Mucosa of descending colon (tissue), 3 donors: ENCODE results near the gene ARHGAP5. TPM values are rescaled to one million over a fixed set of nuclear protein-coding genes. Genes with fewer than 3 reads are reported as not detected.

Source experiments
- ATAC-seq: fragments of 200-7000 bp; cut with Tn5 transposase; one replicate; pipeline ENCODE4 v1.9.1; 2020; ENCODE audit warnings: mild to moderate bottlenecking, moderate library complexity
- DNase-seq, 3 donors: peaks; one replicate each; pipeline ENCODE4 v3.0.0-alpha.2; 2020
- H3K36me3 ChIP-seq: fragments of 200-600 bp; one replicate; pipeline ENCODE4 v1.8.0; 2021; ENCODE audit warnings: low read depth, mild to moderate bottlenecking
- H3K4me1 ChIP-seq: fragments of 200-600 bp; one replicate; pipeline ENCODE4 v1.8.0; 2021; ENCODE audit warnings: low read depth, mild to moderate bottlenecking
- H3K4me3 ChIP-seq: fragments of 200-600 bp; one replicate; pipeline ENCODE4 v1.8.0; 2021; ENCODE audit warnings: mild to moderate bottlenecking
- H3K9me3 ChIP-seq: fragments of 200-600 bp; one replicate; pipeline ENCODE4 v1.8.0; 2021; ENCODE audit warnings: mild to moderate bottlenecking
- CTCF ChIP-seq: fragments of 200-600 bp; IDR thresholded peaks from one replicate; pipeline ENCODE4 v1.8.0; 2022; ENCODE audit warnings: antibody characterized with exemption, mild to moderate bottlenecking
- intact Hi-C, 2 donors: fragments of 100-400 bp; cut with DNase I in 1 of 2; cut with micrococcal nuclease in 1 of 2; formaldehyde crosslinking; loops; one replicate each; pipeline versions ENCODE4 v1.11.0 to v1.11.1; 2022; cut with DNase I, micrococcal nuclease
- total RNA-seq, 3 donors: library from RNA; stranded (reverse); fragmentation: NEBNext Ultra II Directional in 2 of 3; extraction: Animal tissue kit (Norgen Biotek cat#: 25700) in 2 of 3; gene quantifications; one replicate each; pipeline versions ENCODE4 v1.2.1 to v1.2.4, GENCODE V29; 2021 to 2023
- donor health status: DM: no; HTN: no; CAD: no; lungs with moderate emphysema.
- donor health status: DM: no; HTN: no; CAD: no.
- donor health status: DM: no; HTN: yes; CAD: no.

The ARHGAP5 gene
- total RNA-seq, 3 donors from 2014 or later, result 94.7 to 203 (median 106) TPM

DNA sequence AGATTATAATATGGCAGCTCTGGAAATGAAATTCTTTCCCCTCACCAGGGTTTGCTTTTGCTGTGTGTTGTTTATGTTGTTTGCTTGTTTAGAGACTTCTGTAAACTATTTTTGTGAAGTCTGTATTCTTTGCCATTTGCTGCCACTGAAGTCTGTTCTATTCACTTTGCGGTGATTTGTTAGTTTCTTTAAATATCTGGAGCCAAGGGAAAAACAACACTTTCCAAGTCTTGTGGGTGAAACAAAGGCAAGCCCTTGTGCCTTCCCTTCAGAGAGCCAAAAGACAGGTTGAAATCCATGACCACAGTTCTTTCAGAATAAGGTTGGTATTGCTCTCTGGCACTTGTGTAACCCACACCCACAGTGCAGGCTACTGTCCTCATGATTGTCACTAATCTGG lies 65.2 kb downstream of the ARHGAP5 start:
- ATAC-seq, result no peak
- Histone ChIP-seq H3K36me3 (no peaks in the 10 kb centered on the region), H3K4me1 (no peaks in the 10 kb centered on the region), H3K4me3 (no peak overlapping the region), H3K9me3 (peaks cover 11% of the 10 kb centered on the region)
- no peak for DNase-seq
- no peak for TF ChIP-seq CTCF
- intact Hi-C loops, result no loop called here

DNA sequence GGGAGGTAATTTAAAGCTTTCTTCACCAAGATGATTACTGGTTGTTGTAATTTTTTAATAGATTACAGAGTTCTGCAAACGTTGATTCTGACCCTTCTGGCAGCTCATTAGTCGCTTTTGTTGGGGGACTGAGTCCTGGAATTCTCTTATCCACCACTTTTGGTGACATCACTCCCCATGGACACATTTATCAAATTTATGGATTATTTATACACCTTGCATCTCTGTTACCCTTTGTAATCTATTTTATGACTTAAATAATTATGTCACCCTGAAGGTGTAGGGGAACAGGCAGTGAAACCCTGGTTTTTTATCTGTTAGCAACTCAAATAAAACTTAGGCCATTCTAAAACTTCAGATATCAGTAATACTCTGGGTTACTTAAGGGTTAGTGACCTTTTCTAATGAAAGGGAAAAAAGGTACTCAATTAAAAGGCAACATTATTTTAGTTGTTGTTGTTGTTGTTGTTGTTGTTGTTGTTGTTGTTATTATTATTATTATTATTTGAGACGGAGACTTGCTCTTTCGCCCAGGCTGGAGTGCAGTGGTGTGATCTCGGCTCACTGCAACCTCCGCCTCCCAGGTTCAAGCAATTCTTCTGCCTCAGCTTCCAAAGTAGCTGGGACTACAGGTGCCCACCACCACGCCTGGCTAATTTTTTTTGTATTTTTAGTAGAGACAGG lies 65.8 kb downstream of the ARHGAP5 start:
- H3K9me3 ChIP-seq, result peaks cover 5% of the 10 kb centered on the region

GRCh38 chr14:32150392-32150791 lies 73.3 kb downstream of the ARHGAP5 start:
- intact Hi-C loops, result no loop called here
- DNase-seq, result no peak
- no peak for TF ChIP-seq CTCF
- Histone ChIP-seq H3K4me1 (no peaks in the 10 kb centered on the region), H3K36me3 (peaks cover 7% of the 10 kb centered on the region), H3K9me3 (no peaks in the 10 kb centered on the region), H3K4me3 (no peak overlapping the region)
- no peak for ATAC-seq

More for the DNA sequence above, 65.8 kb downstream of the ARHGAP5 start:
- no peak for TF ChIP-seq CTCF
- ATAC-seq (no peak), DNase-seq (no peak)
- Histone ChIP-seq H3K4me3 (no peak overlapping the region), H3K36me3 (no peaks in the 10 kb centered on the region), H3K4me1 (no peaks in the 10 kb centered on the region)
- intact Hi-C loops, result no loop called here

GRCh38 chr14:32166029-32166428 lies 88.9 kb downstream of the ARHGAP5 start:
- H3K4me1 ChIP-seq, result no peaks in the 10 kb centered on the region
- ATAC-seq (no peak), DNase-seq (no peak)
- no peak for TF ChIP-seq CTCF
- H3K4me3 ChIP-seq, result no peak overlapping the region
- no peaks in the 10 kb centered on the region for H3K36me3 ChIP-seq
- intact Hi-C loops, result no loop called here
- H3K9me3 ChIP-seq, result no peaks in the 10 kb centered on the region

DNA sequence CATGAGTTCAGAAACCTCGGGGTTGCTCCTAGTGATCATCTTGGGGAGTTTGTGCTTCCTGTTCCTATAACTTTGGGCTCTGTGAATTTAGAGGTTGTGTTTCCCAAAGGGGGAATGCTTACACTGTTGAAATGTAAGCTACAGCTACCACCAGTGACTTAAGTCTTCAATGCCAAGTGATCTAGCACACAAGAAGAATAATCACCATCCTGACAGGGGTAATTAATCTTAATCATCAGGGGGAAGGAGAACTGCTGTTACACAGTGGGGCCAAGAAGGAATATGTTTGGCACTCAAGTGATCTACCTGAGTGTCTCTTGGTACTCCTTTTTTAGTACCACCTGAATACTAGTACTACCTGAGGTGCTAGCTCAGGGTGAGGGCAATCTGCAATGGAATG lies 89.8 kb downstream of the ARHGAP5 start:
- DNase-seq (no peak), ATAC-seq (no peak)
- intact Hi-C loops, result no loop called here
- H3K4me1 ChIP-seq, result no peaks in the 10 kb centered on the region
- H3K36me3 ChIP-seq, result no peaks in the 10 kb centered on the region
- H3K9me3 ChIP-seq, result no peaks in the 10 kb centered on the region
- TF ChIP-seq CTCF, result no peak
- H3K4me3 ChIP-seq, result no peak overlapping the region

GRCh38 chr14:32167907-32168306 lies 90.8 kb downstream of the ARHGAP5 start:
- Histone ChIP-seq H3K36me3 (no peaks in the 10 kb centered on the region), H3K4me3 (no peak overlapping the region), H3K4me1 (no peaks in the 10 kb centered on the region), H3K9me3 (no peaks in the 10 kb centered on the region)
- no peak for ATAC-seq
- no peak for DNase-seq
- intact Hi-C loops, result no loop called here
- TF ChIP-seq CTCF, result no peak
